HEK293 (cell line): ENCODE measurements around the gene GPER1.

ENCODE experiments used
- KLF16 ChIP-seq: fragments of 450-650 bp; formaldehyde crosslinking; IDR thresholded peaks from 2 replicates; pipeline ENCODE4 v1.5.1; 2017; ENCODE audit warnings: missing biosample characterization, missing genetic modification characterization
- RBAK ChIP-seq: fragments of 450-650 bp; formaldehyde crosslinking; IDR thresholded peaks from 2 replicates; pipeline ENCODE4 v1.5.1; 2016; ENCODE audit warnings: missing biosample characterization, missing genetic modification characterization
- ZNF114 ChIP-seq: fragments of 450-650 bp; formaldehyde crosslinking; IDR thresholded peaks from 2 replicates; pipeline ENCODE4 v1.5.0; 2017; ENCODE audit warnings: missing biosample characterization, missing genetic modification characterization
- ZNF221 ChIP-seq: fragments of 450-650 bp; formaldehyde crosslinking; IDR thresholded peaks from 2 replicates; pipeline ENCODE4 v1.5.1; 2017; ENCODE audit warnings: missing biosample characterization, missing genetic modification characterization, borderline replicate concordance
- ZNF704 ChIP-seq: fragments of 450-650 bp; formaldehyde crosslinking; IDR thresholded peaks from 2 replicates; pipeline ENCODE4 v1.5.1; 2016; ENCODE audit warnings: missing biosample characterization, missing genetic modification characterization
- ZNF76 ChIP-seq: fragments of 450-650 bp; formaldehyde crosslinking; IDR thresholded peaks from 2 replicates; pipeline ENCODE4; 2016; ENCODE audit warnings: low read depth, missing biosample characterization, missing genetic modification characterization, borderline replicate concordance
- TF ChIP-seq, protein P1 (sequence below): fragments of 450-650 bp; formaldehyde crosslinking; IDR thresholded peaks from 2 replicates; pipeline ENCODE4 v1.5.1; 2016; ENCODE audit warnings: missing biosample characterization, missing genetic modification characterization

DNA sequence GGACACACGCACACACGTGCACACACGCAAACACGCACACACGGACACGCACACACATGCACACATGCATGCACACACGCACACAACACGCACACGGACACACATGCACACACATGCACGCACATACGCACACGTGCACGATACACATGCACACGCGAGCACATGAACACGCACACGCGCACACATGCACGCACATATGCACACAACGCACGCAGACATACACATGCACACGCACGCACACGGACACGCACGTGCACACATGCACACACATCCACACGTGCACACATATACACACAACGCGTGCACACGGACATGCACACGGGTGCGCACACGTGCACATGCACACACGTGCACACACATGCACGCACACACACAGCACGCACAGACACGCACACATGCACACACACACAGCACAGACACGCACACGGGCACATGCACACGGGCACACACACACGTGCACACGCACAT is 17.3 kb upstream of the GPER1 start:
- TF ChIP-seq, protein P1, sequence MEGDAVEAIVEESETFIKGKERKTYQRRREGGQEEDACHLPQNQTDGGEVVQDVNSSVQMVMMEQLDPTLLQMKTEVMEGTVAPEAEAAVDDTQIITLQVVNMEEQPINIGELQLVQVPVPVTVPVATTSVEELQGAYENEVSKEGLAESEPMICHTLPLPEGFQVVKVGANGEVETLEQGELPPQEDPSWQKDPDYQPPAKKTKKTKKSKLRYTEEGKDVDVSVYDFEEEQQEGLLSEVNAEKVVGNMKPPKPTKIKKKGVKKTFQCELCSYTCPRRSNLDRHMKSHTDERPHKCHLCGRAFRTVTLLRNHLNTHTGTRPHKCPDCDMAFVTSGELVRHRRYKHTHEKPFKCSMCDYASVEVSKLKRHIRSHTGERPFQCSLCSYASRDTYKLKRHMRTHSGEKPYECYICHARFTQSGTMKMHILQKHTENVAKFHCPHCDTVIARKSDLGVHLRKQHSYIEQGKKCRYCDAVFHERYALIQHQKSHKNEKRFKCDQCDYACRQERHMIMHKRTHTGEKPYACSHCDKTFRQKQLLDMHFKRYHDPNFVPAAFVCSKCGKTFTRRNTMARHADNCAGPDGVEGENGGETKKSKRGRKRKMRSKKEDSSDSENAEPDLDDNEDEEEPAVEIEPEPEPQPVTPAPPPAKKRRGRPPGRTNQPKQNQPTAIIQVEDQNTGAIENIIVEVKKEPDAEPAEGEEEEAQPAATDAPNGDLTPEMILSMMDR (tag by site-specific recombination): no peak
- TF ChIP-seq ZNF114 (tag by site-specific recombination): no peak
- no peak for TF ChIP-seq ZNF704 (tag by site-specific recombination)
- no peak for TF ChIP-seq KLF16 (tag by site-specific recombination)
- no peak for TF ChIP-seq ZNF76
- no peak for TF ChIP-seq ZNF221 (tag by site-specific recombination)
- no peak for TF ChIP-seq RBAK (tag by site-specific recombination)
